SH-SY5Y (cell line): ENCODE data around the gene SNUPN.

Experiments
- GATA2 ChIP-seq: IDR thresholded peaks from 2 replicates; pipeline ENCODE4 v1.6.1; 2011; ENCODE audit warnings: mild to moderate bottlenecking, low read depth, low read length
- GATA3 ChIP-seq: IDR thresholded peaks from 2 replicates; pipeline ENCODE4 v1.6.1; 2011; ENCODE audit warnings: low read depth, mild to moderate bottlenecking, low read length, moderate library complexity

GRCh38 chr15:75578948-75579920, 46.3 kb downstream of the SNUPN start, which contains the start of gene PTPN9:
- TF ChIP-seq GATA2 (no peak), GATA3 (no peak)
